PC-3 (cell line): ENCODE measurements around the gene ZDHHC22. TPM values are rescaled to one million over a fixed set of nuclear protein-coding genes. Genes with fewer than 3 reads are reported as not detected.

Source experiments
- ATAC-seq: fragments of 200-7000 bp; cut with Tn5 transposase; 2 replicates; pipeline ENCODE4 v1.9.1; 2020; ENCODE audit warnings: mild to moderate bottlenecking, moderate library complexity
- BruUV-seq: library from RNA; stranded (reverse); fragments of 400-500 nt; replicated peaks from 2 replicates; lab custom pipeline; 2021; lab: Mats Ljungman, UMichigan
- CTCF ChIA-PET: fragments of 300-600 bp; sonication (Branson Sonifier 250); formaldehyde crosslinking; loops from one replicate; lab custom pipeline; 2022; ENCODE audit warnings: antibody characterized with exemption; lab: Charles Lee
- POLR2A ChIA-PET: fragments of 300-600 bp; sonication (Branson Sonifier 250); formaldehyde crosslinking; loops from one replicate; lab custom pipeline; 2022; ENCODE audit warnings: antibody characterized with exemption; ENCODE audit not compliant: unreplicated experiment; lab: Charles Lee
- DNase-seq: peaks from one replicate; pipeline ENCODE4 v3.0.0-alpha.2; 2015
- H2AFZ ChIP-seq: fragments of 300-600 bp; sonication (generic); 2 replicates; pipeline ENCODE4 v1.6.0; 2016; ENCODE audit warnings: antibody characterized with exemption, low read length
- H3F3A ChIP-seq: fragments of 300-600 bp; sonication (generic); one replicate; pipeline ENCODE4 v1.6.0; 2017; ENCODE audit warnings: antibody characterized with exemption, low read length, control low read depth, mild to moderate bottlenecking; ENCODE audit not compliant: unreplicated experiment
- H3K27ac ChIP-seq: fragments of 300-600 bp; sonication (generic); 2 replicates; pipeline ENCODE4 v1.5.1; 2016; ENCODE audit warnings: mild to moderate bottlenecking, low read length
- H3K27me3 ChIP-seq: fragments of 300-600 bp; sonication (generic); 2 replicates; pipeline ENCODE4 v1.6.1; 2016; ENCODE audit warnings: low read length, mixed read lengths
- H3K36me3 ChIP-seq: fragments of 300-600 bp; sonication (generic); 2 replicates; pipeline ENCODE4 v1.6.1; 2016; ENCODE audit warnings: low read depth, mixed run types, low read length, mixed read lengths
- H3K4me1 ChIP-seq: fragments of 300-600 bp; sonication (generic); 2 replicates; pipeline ENCODE4 v1.5.1; 2016; ENCODE audit warnings: low read length; ENCODE audit not compliant: insufficient read depth
- H3K4me2 ChIP-seq: fragments of 300-600 bp; sonication (generic); 2 replicates; pipeline ENCODE4 v1.6.0; 2016; ENCODE audit warnings: low read length
- H3K4me3 ChIP-seq: fragments of 300-600 bp; sonication (generic); 2 replicates; pipeline ENCODE4 v1.5.1; 2016; ENCODE audit warnings: mild to moderate bottlenecking, low read length, mixed read lengths
- H3K79me2 ChIP-seq: fragments of 300-600 bp; sonication (generic); 2 replicates; pipeline ENCODE4 v1.6.1; 2017; ENCODE audit warnings: low read length, mixed read lengths
- H3K9ac ChIP-seq: fragments of 300-600 bp; sonication (generic); 2 replicates; pipeline ENCODE4 v1.6.0; 2016; ENCODE audit warnings: mild to moderate bottlenecking, low read length
- H3K9me2 ChIP-seq: fragments of 300-600 bp; sonication (generic); replicated peaks from 2 replicates; pipeline ENCODE4 v1.6.1; 2016; ENCODE audit warnings: mixed run types, low read length, mixed read lengths
- H3K9me3 ChIP-seq: fragments of 300-600 bp; sonication (generic); 2 replicates; pipeline ENCODE4 v1.6.1; 2016; ENCODE audit warnings: low read length, mixed read lengths
- H4K20me1 ChIP-seq: fragments of 300-600 bp; sonication (generic); 2 replicates; pipeline ENCODE4 v1.6.1; 2016; ENCODE audit warnings: low read length, mixed read lengths
- EZH2 ChIP-seq: fragments of 300-600 bp; sonication (generic); IDR thresholded peaks from one replicate; pipeline ENCODE4 v1.6.1; 2017; ENCODE audit warnings: antibody characterized with exemption, mild to moderate bottlenecking, low read length; ENCODE audit not compliant: unreplicated experiment
- EZH2phosphoT487 ChIP-seq: fragments of 300-600 bp; sonication (generic); IDR thresholded peaks from 2 replicates; pipeline ENCODE4 v1.6.1; 2018; ENCODE audit warnings: mild to moderate bottlenecking, antibody characterized with exemption, low read length, borderline replicate concordance
- intact Hi-C: fragments of 100-400 bp; cut with micrococcal nuclease; formaldehyde crosslinking; loops from 2 replicates; pipeline ENCODE4 v1.9.0; 2023
- total RNA-seq: library from RNA; depleted of rRNA; stranded (reverse); fragments of >200 nt; gene quantifications from 2 replicates; pipeline ENCODE4 v1.2.3, GENCODE V29; 2014
- TF ChIP-seq, protein P1 (sequence below): fragments of 300-600 bp; sonication (generic); conservative IDR thresholded peaks from 2 replicates; pipeline ENCODE4 v1.5.1; 2017; ENCODE audit warnings: antibody characterized with exemption, low read depth, mild to moderate bottlenecking, low read length

The ZDHHC22 gene
- total RNA-seq, 1 experiment from 2014 or later, result 0.15 TPM

DNA sequence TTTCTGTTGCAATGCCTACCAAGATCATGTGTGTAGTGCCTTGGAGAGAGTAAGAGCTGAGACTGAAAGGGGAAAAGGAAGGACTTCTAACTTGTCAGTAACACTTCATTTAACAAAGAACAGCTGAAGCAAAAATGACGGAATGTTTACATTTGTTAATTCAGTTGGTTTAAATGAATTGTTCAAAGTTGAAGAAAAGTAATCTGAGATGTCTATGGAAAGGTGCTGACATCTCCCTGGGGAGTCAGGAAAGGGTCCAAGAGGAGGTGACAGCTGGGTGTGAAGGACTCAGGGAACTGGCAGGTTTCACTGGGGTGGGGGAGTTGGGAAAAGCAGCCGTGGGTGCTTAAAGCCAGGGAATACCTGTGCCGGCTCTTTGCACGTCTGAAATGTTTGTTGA lies 47.9 kb upstream of the ZDHHC22 start:
- BruUV-seq, result no TSS peak
- Histone ChIP-seq H3K9ac (no peak overlapping the region), H3K4me3 (no peak overlapping the region), H3K27ac (no peak overlapping the region), H3K4me1 (peaks cover 10% of the 10 kb centered on the region), H3K79me2 (no peaks in the 10 kb centered on the region), H3K4me2 (no peak overlapping the region), H2AFZ (no peak overlapping the region), H3K9me3 (no peaks in the 10 kb centered on the region), H3K36me3 (no peaks in the 10 kb centered on the region), H3K9me2 (no peaks in the 10 kb centered on the region), H4K20me1 (no peaks in the 10 kb centered on the region), H3K27me3 (no peaks in the 10 kb centered on the region), H3F3A (no peaks in the 10 kb centered on the region)
- ChIA-PET POLR2A (no interaction called here), CTCF (no interaction called here)
- ATAC-seq (no peak), DNase-seq (no peak)
- intact Hi-C loops, result no loop called here
- TF ChIP-seq, protein P1, sequence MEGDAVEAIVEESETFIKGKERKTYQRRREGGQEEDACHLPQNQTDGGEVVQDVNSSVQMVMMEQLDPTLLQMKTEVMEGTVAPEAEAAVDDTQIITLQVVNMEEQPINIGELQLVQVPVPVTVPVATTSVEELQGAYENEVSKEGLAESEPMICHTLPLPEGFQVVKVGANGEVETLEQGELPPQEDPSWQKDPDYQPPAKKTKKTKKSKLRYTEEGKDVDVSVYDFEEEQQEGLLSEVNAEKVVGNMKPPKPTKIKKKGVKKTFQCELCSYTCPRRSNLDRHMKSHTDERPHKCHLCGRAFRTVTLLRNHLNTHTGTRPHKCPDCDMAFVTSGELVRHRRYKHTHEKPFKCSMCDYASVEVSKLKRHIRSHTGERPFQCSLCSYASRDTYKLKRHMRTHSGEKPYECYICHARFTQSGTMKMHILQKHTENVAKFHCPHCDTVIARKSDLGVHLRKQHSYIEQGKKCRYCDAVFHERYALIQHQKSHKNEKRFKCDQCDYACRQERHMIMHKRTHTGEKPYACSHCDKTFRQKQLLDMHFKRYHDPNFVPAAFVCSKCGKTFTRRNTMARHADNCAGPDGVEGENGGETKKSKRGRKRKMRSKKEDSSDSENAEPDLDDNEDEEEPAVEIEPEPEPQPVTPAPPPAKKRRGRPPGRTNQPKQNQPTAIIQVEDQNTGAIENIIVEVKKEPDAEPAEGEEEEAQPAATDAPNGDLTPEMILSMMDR, result no peak
- no peak for TF ChIP-seq EZH2
- no peak for TF ChIP-seq EZH2phosphoT487

DNA sequence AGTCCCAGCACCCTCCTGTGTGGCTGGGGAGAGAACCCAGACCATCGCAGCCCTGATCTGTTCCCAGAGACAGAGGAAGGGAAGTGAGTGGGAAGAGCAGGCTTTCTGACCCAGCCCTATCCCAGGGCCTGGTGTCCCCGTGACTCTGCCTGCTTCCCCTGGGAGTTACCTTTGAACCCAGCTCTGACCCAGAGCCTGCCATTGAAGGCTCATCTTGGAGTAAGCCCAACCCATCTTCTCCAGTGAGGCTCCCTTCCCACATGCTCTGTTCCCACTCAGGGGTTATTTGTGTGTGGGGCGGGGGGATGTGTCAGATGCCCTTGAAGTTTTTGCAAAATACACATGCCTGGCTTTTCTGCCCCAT lies 46.0 kb upstream of the ZDHHC22 start:
- H3K4me2 ChIP-seq, result no peak overlapping the region
- H3K4me3 ChIP-seq, result no peak overlapping the region
- intact Hi-C loops, result no loop called here
- H3K27ac ChIP-seq, result no peak overlapping the region
- no peak for TF ChIP-seq EZH2phosphoT487
- no peak for TF ChIP-seq EZH2
- TF ChIP-seq, protein P1, result no peak
- H3K9me3 ChIP-seq, result no peaks in the 10 kb centered on the region
- BruUV-seq, result no TSS peak
- no peaks in the 10 kb centered on the region for H3F3A ChIP-seq
- no peaks in the 10 kb centered on the region for H3K9me2 ChIP-seq
- CTCF ChIA-PET, result no interaction called here
- no peak for DNase-seq
- no peak overlapping the region for H3K9ac ChIP-seq
- POLR2A ChIA-PET, result no interaction called here
- H3K79me2 ChIP-seq, result 0 out of 2 replicates have a peak, but pooled peaks cover 3% of the 10 kb centered on the region
- H2AFZ ChIP-seq, result no peak overlapping the region
- ATAC-seq, result no peak
- no peaks in the 10 kb centered on the region for H3K27me3 ChIP-seq
- no peaks in the 10 kb centered on the region for H4K20me1 ChIP-seq
- H3K36me3 ChIP-seq, result no peaks in the 10 kb centered on the region
- H3K4me1 ChIP-seq, result peaks cover 12% of the 10 kb centered on the region

DNA sequence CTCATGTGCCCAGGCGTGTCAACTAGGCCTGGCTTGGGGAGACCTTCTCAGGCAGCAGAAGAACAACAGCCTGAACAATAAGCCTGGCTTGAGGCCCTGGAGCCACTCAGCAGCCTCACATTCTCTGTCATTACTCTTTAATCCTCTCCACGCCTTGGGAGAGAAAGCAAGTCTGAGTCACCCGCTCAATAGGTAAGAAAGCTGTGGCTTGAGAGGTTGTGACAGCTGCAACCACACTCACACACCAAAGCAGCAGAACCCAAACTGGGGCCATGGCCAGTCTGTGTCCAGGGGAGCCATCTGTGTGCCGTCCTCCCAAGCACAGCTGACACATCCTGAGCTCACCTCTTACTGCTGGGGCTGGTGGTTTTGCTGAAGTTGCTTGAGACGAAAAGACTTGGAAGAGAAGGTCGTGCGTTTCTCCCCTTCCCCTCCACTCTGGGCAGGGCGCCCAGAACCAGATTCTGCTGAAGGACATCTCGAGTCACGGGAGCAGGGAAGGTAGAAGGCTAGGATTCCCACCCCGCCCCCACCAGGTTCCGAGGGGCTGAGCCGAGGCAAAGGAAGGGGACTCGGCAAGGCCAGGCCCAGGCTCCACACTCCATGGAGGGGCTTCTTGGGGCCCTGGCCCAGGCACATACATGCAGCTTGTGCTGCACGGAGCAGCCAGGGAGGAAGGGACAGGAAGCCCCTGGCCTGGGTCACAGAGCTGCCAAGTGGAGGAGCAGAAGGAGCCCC lies 45.5 kb upstream of the ZDHHC22 start:
- H3K79me2 ChIP-seq, result 0 out of 2 replicates have a peak, but pooled peaks cover 3% of the 10 kb centered on the region
- BruUV-seq, result no TSS peak
- H3K4me2 ChIP-seq, result no peak overlapping the region
- peaks cover 18% of the 10 kb centered on the region for H3K4me1 ChIP-seq
- intact Hi-C loops, result no loop called here
- ChIA-PET CTCF (no interaction called here), POLR2A (no interaction called here)
- no peaks in the 10 kb centered on the region for H3K27me3 ChIP-seq
- no peaks in the 10 kb centered on the region for H3K9me3 ChIP-seq
- H3K9ac ChIP-seq, result no peak overlapping the region
- no peaks in the 10 kb centered on the region for H3F3A ChIP-seq
- DNase-seq (peak; percentile 65), ATAC-seq (peak; percentile 58)
- no peaks in the 10 kb centered on the region for H3K9me2 ChIP-seq
- H3K4me3 ChIP-seq, result no peak overlapping the region
- no peak overlapping the region for H2AFZ ChIP-seq
- TF ChIP-seq EZH2phosphoT487 (no peak), EZH2 (no peak)
- TF ChIP-seq, protein P1, result no peak
- H3K27ac ChIP-seq, result no peak overlapping the region
- H3K36me3 ChIP-seq, result no peaks in the 10 kb centered on the region
- no peaks in the 10 kb centered on the region for H4K20me1 ChIP-seq
